Measurements from ENCODE around the gene COL17A1.

DNA sequence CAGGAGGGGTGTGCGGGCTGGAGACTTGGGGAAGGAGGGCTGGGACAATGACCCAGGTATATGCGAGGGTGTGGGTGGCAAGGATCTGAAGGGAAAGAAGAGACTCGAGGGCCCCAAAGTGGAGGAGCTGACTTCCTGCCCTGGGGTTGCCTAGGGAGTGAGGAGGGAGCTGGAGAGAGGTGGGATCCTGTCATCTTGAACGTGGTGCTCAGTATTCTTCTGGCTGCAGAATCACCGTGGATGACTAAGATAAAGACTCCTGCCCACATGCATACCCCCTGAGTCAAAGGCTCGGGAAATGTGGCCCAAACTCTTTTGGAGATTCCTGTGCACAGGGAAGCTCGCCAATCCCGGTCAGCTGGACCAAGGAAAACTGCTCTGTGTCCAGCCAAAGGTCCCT is 31.2 kb downstream of the COL17A1 start:
- TF ChIP-seq, protein P1, sequence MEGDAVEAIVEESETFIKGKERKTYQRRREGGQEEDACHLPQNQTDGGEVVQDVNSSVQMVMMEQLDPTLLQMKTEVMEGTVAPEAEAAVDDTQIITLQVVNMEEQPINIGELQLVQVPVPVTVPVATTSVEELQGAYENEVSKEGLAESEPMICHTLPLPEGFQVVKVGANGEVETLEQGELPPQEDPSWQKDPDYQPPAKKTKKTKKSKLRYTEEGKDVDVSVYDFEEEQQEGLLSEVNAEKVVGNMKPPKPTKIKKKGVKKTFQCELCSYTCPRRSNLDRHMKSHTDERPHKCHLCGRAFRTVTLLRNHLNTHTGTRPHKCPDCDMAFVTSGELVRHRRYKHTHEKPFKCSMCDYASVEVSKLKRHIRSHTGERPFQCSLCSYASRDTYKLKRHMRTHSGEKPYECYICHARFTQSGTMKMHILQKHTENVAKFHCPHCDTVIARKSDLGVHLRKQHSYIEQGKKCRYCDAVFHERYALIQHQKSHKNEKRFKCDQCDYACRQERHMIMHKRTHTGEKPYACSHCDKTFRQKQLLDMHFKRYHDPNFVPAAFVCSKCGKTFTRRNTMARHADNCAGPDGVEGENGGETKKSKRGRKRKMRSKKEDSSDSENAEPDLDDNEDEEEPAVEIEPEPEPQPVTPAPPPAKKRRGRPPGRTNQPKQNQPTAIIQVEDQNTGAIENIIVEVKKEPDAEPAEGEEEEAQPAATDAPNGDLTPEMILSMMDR (conservative IDR thresholded peaks at IDR 0.05; ENCODE audit: low read depth, low read length) = no peak
- no peak for TF ChIP-seq EZH2 (IDR thresholded peaks at IDR 0.05; ENCODE audit: borderline replicate concordance, low read depth, low read length, poor library complexity, severe bottlenecking)
